Suprapubic skin (tissue), 4 donors: Measurements from ENCODE around the gene RAD51AP1. TPM values are rescaled to one million over a fixed set of nuclear protein-coding genes. Genes with fewer than 3 reads are reported as not detected.

Source experiments
- DNase-seq, 2 donors: peaks; one replicate each; pipeline ENCODE4 v3.0.0-alpha.2; 2019; ENCODE audit warnings: low spot score in 2 of 2
- H3K27ac ChIP-seq: fragments of 200-600 bp; sonication (generic); one replicate; pipeline ENCODE4 v1.5.1; 2019
- H3K27me3 ChIP-seq: fragments of 200-600 bp; sonication (generic); one replicate; pipeline ENCODE4 v1.5.1; 2019
- H3K36me3 ChIP-seq: fragments of 200-600 bp; sonication (generic); one replicate; pipeline ENCODE4 v1.5.1; 2019
- H3K4me1 ChIP-seq: fragments of 200-600 bp; sonication (generic); one replicate; pipeline ENCODE4 v1.5.1; 2019
- H3K4me3 ChIP-seq: fragments of 200-600 bp; sonication (generic); one replicate; pipeline ENCODE4 v1.5.1; 2019; ENCODE audit warnings: mild to moderate bottlenecking
- H3K9me3 ChIP-seq: fragments of 200-600 bp; sonication (generic); one replicate; pipeline ENCODE4 v1.5.1; 2019
- CTCF ChIP-seq, 2 donors: fragments of 200-600 bp in 1 of 2; fragments of 450-650 bp in 1 of 2; sonication (generic) in 1 of 2; IDR thresholded peaks; one replicate each; pipeline ENCODE4 v1.5.1; 2016 to 2019; ENCODE audit warnings: antibody characterized with exemption in 2 of 2, mild to moderate bottlenecking in 1 of 2, moderate library complexity in 1 of 2
- EP300 ChIP-seq: sonication (generic); formaldehyde crosslinking; IDR thresholded peaks from one replicate; pipeline ENCODE4 v1.6.1; 2017; ENCODE audit warnings: antibody characterized with exemption
- POLR2A ChIP-seq, 2 donors: fragments of 450-650 bp; IDR thresholded peaks; one replicate each; pipeline ENCODE4 v1.6.1; 2017; ENCODE audit warnings: antibody characterized with exemption in 2 of 2, mild to moderate bottlenecking in 2 of 2, moderate library complexity in 2 of 2
- POLR2AphosphoS5 ChIP-seq, 3 donors: sonication (generic); formaldehyde crosslinking; IDR thresholded peaks; one replicate each; pipeline ENCODE4 v1.6.1; 2017; ENCODE audit warnings: antibody characterized with exemption in 3 of 3
- WGBS: methylation state at CpG from one replicate; pipeline ENCODE4 v1.1.5; 2018; 5-methylcytosine and 5-hydroxymethylcytosine counted together
- total RNA-seq, 4 donors: library from RNA; depleted of rRNA; stranded (reverse); fragments of >200 nt; gene quantifications; one replicate each; pipeline ENCODE4 v1.1.0, GENCODE V29; 2016

Gene RAD51AP1
- total RNA-seq, 4 donors from 2014 or later = 1.6 to 6.6 (median 3.2) TPM

- DNase-seq = no peak
- Histone ChIP-seq H3K27me3 (peaks cover 13% of the 10 kb centered on the region), H3K27ac (no peak overlapping the region), H3K4me1 (no peaks in the 10 kb centered on the region), H3K9me3 (no peaks in the 10 kb centered on the region), H3K4me3 (no peak overlapping the region), H3K36me3 (no peaks in the 10 kb centered on the region)
- no peak for TF ChIP-seq EP300
- TF ChIP-seq POLR2AphosphoS5 (IDR thresholded peaks at IDR 0.05) = no peak
- TF ChIP-seq POLR2A (IDR thresholded peaks at IDR 0.05) = no peak
- TF ChIP-seq CTCF (IDR thresholded peaks at IDR 0.05) = no peak
- WGBS = 77% methylated on average over 2 of the region's 2 CpGs
These were observed 51.3 kb downstream of the RAD51AP1 start for GRCh38 chr12:4589941-4590340.

- H3K9me3 ChIP-seq = no peaks in the 10 kb centered on the region
- H3K4me1 ChIP-seq = no peaks in the 10 kb centered on the region
- TF ChIP-seq EP300 (no peak), POLR2A (IDR thresholded peaks at IDR 0.05) (no peak), POLR2AphosphoS5 (IDR thresholded peaks at IDR 0.05) (no peak), CTCF (IDR thresholded peaks at IDR 0.05) (no peak)
- no peaks in the 10 kb centered on the region for H3K36me3 ChIP-seq
- 49% methylated on average over 7 of the region's 7 CpGs for WGBS
- DNase-seq = no peak
- no peak overlapping the region for H3K4me3 ChIP-seq
- peaks cover 9% of the 10 kb centered on the region for H3K27me3 ChIP-seq
- H3K27ac ChIP-seq = no peak overlapping the region
These were observed 52.5 kb downstream of the RAD51AP1 start for GRCh38 chr12:4591180-4591687.

- 86% methylated on average over 4 of the region's 6 CpGs for WGBS
- Histone ChIP-seq H3K36me3 (no peaks in the 10 kb centered on the region), H3K27me3 (no peaks in the 10 kb centered on the region)
These were observed 57.2 kb downstream of the RAD51AP1 start for GRCh38 chr12:4595881-4596280.

GRCh38 chr12:4603421-4603820 lies 64.7 kb downstream of the RAD51AP1 start:
- Histone ChIP-seq H3K4me1 (peaks cover 10% of the 10 kb centered on the region), H3K27ac (no peak overlapping the region), H3K27me3 (no peaks in the 10 kb centered on the region), H3K36me3 (peaks cover 2% of the 10 kb centered on the region), H3K4me3 (no peak overlapping the region), H3K9me3 (no peaks in the 10 kb centered on the region)
- 74% methylated on average over 7 of the region's 7 CpGs for WGBS
- no peak for DNase-seq
- TF ChIP-seq CTCF (IDR thresholded peaks at IDR 0.05) (no peak), EP300 (no peak), POLR2AphosphoS5 (IDR thresholded peaks at IDR 0.05) (no peak), POLR2A (IDR thresholded peaks at IDR 0.05) (no peak)

More at GRCh38 chr12:4595881-4596280, 57.2 kb downstream of the RAD51AP1 start:
- Histone ChIP-seq H3K27ac (no peak overlapping the region), H3K4me3 (no peak overlapping the region), H3K4me1 (no peaks in the 10 kb centered on the region), H3K9me3 (no peaks in the 10 kb centered on the region)
- TF ChIP-seq POLR2AphosphoS5 (IDR thresholded peaks at IDR 0.05) = no peak
- no peak for TF ChIP-seq CTCF (IDR thresholded peaks at IDR 0.05)
- no peak for TF ChIP-seq POLR2A (IDR thresholded peaks at IDR 0.05)
- no peak for TF ChIP-seq EP300
- DNase-seq = no peak

GRCh38 chr12:4603946-4604345 lies 65.3 kb downstream of the RAD51AP1 start:
- TF ChIP-seq EP300 (no peak), POLR2AphosphoS5 (IDR thresholded peaks at IDR 0.05) (no peak), POLR2A (IDR thresholded peaks at IDR 0.05) (no peak), CTCF (IDR thresholded peaks at IDR 0.05) (no peak)
- WGBS = 27% methylated on average over 1 of the region's 1 CpG
- H3K27me3 ChIP-seq = no peaks in the 10 kb centered on the region
- H3K4me3 ChIP-seq = no peak overlapping the region
- peaks cover 2% of the 10 kb centered on the region for H3K36me3 ChIP-seq
- peaks cover 10% of the 10 kb centered on the region for H3K4me1 ChIP-seq
- H3K27ac ChIP-seq = no peak overlapping the region
- DNase-seq = no peak
- no peaks in the 10 kb centered on the region for H3K9me3 ChIP-seq
